Gastrocnemius medialis (tissue), 4 donors: ENCODE measurements around the gene POR.

ENCODE experiments used
- POLR2A ChIP-seq, 2 donors: fragments of 450-650 bp; IDR thresholded peaks; one replicate each; pipeline ENCODE4 v1.6.1; 2017; ENCODE audit warnings: antibody characterized with exemption in 2 of 2, mild to moderate bottlenecking in 2 of 2, moderate library complexity in 2 of 2
- TF ChIP-seq, protein P1 (sequence below), 5 experiments: fragments of 450-650 bp in 3 of 5; fragments of 200-600 bp in 2 of 5; sonication (generic) in 2 of 5; IDR thresholded peaks in 4 of 5; conservative IDR thresholded peaks in 1 of 5; 1 replicate in 4 of 5; 2 replicates in 1 of 5; pipeline ENCODE4 v1.5.1; 2016 to 2019; ENCODE audit warnings: antibody characterized with exemption in 5 of 5, mild to moderate bottlenecking in 3 of 5, moderate library complexity in 3 of 5

DNA sequence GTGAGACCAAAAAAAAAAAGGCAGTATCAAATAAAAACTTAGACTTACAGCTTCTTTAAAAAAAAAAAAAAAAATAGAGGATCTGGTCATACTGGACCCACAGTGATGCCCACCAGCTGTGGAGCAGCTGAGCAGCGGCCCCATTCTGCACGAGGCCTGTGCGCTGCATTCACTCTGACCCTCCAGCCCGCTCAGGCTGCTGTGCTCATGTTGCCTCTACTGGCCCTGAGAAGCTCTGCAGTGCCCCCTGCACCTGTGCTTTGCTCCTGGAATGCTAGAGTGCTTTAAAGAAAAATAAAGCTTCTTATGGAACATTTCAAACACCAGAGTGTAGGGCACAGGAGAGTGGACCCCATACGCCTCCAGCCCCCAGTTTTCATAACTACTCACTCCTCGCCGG, 46.3 kb downstream of the POR start:
- TF ChIP-seq, protein P1, sequence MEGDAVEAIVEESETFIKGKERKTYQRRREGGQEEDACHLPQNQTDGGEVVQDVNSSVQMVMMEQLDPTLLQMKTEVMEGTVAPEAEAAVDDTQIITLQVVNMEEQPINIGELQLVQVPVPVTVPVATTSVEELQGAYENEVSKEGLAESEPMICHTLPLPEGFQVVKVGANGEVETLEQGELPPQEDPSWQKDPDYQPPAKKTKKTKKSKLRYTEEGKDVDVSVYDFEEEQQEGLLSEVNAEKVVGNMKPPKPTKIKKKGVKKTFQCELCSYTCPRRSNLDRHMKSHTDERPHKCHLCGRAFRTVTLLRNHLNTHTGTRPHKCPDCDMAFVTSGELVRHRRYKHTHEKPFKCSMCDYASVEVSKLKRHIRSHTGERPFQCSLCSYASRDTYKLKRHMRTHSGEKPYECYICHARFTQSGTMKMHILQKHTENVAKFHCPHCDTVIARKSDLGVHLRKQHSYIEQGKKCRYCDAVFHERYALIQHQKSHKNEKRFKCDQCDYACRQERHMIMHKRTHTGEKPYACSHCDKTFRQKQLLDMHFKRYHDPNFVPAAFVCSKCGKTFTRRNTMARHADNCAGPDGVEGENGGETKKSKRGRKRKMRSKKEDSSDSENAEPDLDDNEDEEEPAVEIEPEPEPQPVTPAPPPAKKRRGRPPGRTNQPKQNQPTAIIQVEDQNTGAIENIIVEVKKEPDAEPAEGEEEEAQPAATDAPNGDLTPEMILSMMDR (IDR thresholded peaks at IDR 0.05 in 4 of 5, conservative IDR thresholded peaks at IDR 0.05 in 1 of 5), result no peak
- no peak for TF ChIP-seq POLR2A (IDR thresholded peaks at IDR 0.05)
